PFSK-1 (cell line): Measurements from ENCODE around the gene ABI2.

Experiments
- FOXP2 ChIP-seq: optimal IDR thresholded peaks from 2 replicates; pipeline ENCODE3; 2011; ENCODE audit warnings: borderline replicate concordance, control low read depth, inconsistent platforms; ENCODE audit not compliant: insufficient read depth; ENCODE audit errors: extremely low read length, extremely low read depth
- POLR2AphosphoS5 ChIP-seq: IDR thresholded peaks from 2 replicates; pipeline ENCODE4 v1.6.1; 2012; ENCODE audit warnings: low read depth, mild to moderate bottlenecking, control low read depth, low read length, moderate library complexity
- SIN3A ChIP-seq: IDR thresholded peaks from 2 replicates; pipeline ENCODE4 v1.6.1; 2012; ENCODE audit warnings: mild to moderate bottlenecking, low read length, moderate library complexity, borderline replicate concordance; ENCODE audit not compliant: insufficient read depth
- TAF1 ChIP-seq: IDR thresholded peaks from 2 replicates; pipeline ENCODE4 v1.6.1; 2012; ENCODE audit warnings: low read length, control low read depth, borderline replicate concordance; ENCODE audit not compliant: insufficient read depth
- TF ChIP-seq, protein P1 (sequence below), 2 experiments: IDR thresholded peaks; 2 replicates each; pipeline versions ENCODE4 v1.6.1 to v1.8.0; 2011 to 2012; ENCODE audit warnings: low read depth in 2 of 2, low read length in 2 of 2, control low read depth in 1 of 2, inconsistent platforms in 1 of 2, mild to moderate bottlenecking in 1 of 2, moderate library complexity in 1 of 2; ENCODE audit not compliant: insufficient read depth in 1 of 2

ABI2 gene

DNA sequence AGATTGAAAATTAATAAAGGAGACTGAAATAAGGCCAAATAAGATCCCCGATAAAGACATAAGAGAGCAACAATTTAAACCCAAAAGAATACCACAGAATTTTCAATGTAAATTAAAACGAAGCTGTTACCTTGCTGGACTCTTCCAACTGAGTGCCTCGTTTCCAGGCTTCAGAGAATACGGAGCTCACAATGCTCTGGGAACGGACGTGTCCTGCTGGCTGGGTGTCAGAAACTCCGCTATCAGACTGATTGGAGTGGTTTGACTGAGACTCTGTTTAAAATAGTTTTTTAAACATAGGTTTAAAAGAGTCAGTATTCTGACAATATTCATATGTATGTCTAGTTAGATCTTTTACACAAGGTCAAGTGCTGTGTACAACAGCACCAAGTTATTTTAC lies 116.5 kb downstream of the ABI2 start:
- TF ChIP-seq SIN3A (no peak), POLR2AphosphoS5 (no peak), TAF1 (no peak), FOXP2 (no peak)
- TF ChIP-seq, protein P1, sequence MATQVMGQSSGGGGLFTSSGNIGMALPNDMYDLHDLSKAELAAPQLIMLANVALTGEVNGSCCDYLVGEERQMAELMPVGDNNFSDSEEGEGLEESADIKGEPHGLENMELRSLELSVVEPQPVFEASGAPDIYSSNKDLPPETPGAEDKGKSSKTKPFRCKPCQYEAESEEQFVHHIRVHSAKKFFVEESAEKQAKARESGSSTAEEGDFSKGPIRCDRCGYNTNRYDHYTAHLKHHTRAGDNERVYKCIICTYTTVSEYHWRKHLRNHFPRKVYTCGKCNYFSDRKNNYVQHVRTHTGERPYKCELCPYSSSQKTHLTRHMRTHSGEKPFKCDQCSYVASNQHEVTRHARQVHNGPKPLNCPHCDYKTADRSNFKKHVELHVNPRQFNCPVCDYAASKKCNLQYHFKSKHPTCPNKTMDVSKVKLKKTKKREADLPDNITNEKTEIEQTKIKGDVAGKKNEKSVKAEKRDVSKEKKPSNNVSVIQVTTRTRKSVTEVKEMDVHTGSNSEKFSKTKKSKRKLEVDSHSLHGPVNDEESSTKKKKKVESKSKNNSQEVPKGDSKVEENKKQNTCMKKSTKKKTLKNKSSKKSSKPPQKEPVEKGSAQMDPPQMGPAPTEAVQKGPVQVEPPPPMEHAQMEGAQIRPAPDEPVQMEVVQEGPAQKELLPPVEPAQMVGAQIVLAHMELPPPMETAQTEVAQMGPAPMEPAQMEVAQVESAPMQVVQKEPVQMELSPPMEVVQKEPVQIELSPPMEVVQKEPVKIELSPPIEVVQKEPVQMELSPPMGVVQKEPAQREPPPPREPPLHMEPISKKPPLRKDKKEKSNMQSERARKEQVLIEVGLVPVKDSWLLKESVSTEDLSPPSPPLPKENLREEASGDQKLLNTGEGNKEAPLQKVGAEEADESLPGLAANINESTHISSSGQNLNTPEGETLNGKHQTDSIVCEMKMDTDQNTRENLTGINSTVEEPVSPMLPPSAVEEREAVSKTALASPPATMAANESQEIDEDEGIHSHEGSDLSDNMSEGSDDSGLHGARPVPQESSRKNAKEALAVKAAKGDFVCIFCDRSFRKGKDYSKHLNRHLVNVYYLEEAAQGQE (IDR thresholded peaks at IDR 0.05; ENCODE audit: insufficient read depth in 1 of 2, low read depth in 2 of 2, low read length in 2 of 2), result no peak

DNA sequence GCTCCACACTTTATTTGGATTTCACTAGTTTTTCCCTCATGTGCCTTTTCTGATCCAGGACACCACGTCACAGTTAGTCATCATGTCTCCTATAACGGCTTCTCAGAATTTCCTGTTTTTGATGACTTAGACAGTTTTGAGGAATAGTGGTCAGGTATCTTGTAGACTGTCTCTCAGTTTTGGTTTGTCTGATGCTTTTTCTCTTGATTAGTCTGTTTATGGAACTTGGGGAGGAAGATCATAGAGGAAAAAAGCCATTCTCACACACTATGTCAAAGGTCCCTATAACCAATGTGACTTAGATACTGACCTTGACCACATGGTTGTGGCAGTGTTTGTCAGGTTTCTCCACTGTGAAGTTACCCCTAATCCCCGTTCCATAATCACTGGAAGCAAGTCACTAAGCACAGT lies 117.9 kb downstream of the ABI2 start:
- TF ChIP-seq TAF1 (no peak), POLR2AphosphoS5 (no peak), SIN3A (no peak), FOXP2 (no peak)
- TF ChIP-seq, protein P1 (IDR thresholded peaks at IDR 0.05; ENCODE audit: insufficient read depth in 1 of 2, low read depth in 2 of 2, low read length in 2 of 2), result no peak

DNA sequence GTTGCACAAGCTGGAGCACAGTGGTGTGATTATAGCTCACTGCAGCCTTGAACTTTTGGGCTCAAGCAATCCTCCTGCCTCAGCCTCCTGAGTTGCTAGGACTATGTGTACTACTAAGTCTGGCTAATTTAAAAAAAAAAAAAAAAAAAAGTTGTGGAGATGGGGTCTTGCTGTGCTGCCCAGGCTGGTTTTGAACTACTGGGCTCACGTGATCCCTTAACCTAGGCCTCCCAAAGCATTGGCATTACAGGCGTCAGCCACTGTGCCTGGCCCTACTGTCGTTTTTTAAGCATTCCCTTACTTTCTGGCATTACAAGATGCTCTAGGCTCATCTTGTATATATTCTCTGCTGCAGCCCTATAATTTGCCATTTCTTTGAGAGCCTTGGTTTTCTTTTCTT lies 118.6 kb downstream of the ABI2 start:
- TF ChIP-seq POLR2AphosphoS5 (no peak), FOXP2 (no peak), TAF1 (no peak), SIN3A (no peak)
- TF ChIP-seq, protein P1 (IDR thresholded peaks at IDR 0.05; ENCODE audit: insufficient read depth in 1 of 2, low read depth in 2 of 2, low read length in 2 of 2), result no peak

DNA sequence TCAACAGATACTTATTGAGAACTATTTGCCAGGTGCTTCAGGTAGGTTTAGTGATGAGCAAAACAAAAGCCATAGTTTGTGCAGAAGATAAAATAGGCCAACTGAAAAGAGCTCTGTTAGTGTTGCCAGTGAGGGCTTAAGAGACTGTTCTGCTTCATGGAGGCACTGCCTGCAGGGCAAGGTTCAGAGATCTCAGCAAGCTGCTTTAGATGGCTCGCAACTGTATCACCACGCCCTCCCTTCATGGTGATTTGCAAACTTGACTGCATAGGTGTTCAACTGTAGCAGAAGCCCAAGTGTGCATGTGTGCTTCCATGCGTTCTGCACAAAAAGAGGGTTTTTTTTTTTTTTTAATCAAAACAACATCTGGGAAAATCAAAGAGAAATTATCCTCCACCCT lies 122.4 kb downstream of the ABI2 start:
- TF ChIP-seq TAF1, result no peak
- TF ChIP-seq SIN3A, result no peak
- TF ChIP-seq, protein P1 (IDR thresholded peaks at IDR 0.05; ENCODE audit: insufficient read depth in 1 of 2, low read depth in 2 of 2, low read length in 2 of 2), result no peak
- no peak for TF ChIP-seq FOXP2
- no peak for TF ChIP-seq POLR2AphosphoS5

DNA sequence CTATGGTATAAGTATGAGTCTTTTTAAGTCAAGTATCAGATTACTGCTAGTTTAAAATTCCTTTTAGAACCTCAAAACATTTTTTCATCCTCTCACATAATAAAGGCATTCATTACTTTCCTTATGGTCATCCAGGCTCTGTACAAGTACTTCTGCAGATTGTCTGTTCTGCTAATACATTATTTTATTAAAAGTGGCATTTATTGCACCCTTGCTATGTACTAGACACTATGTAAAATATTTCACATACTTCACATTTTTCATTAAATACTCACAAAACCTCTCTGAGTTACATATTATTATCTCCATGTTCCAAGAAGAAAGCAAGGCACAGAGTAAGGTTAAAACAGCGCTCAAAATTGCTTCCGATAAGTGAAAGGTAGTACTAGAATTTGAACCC lies 122.8 kb downstream of the ABI2 start:
- TF ChIP-seq POLR2AphosphoS5 (no peak), TAF1 (no peak), SIN3A (no peak), FOXP2 (no peak)
- TF ChIP-seq, protein P1 (IDR thresholded peaks at IDR 0.05; ENCODE audit: insufficient read depth in 1 of 2, low read depth in 2 of 2, low read length in 2 of 2), result no peak
